OCI-LY1 (cell line): ENCODE data around the gene IL16.

Experiments used
- EZH2 ChIP-seq: fragments of 200-600 bp; sonication (generic), shearing (Covaris generic); IDR thresholded peaks from 2 replicates; pipeline ENCODE4 v1.8.0; 2017; ENCODE audit warnings: borderline replicate concordance, mixed run types, mild to moderate bottlenecking, antibody characterized with exemption, low read length, moderate library complexity, mixed read lengths
- TF ChIP-seq, protein P1 (sequence below): fragments of 200-600 bp; sonication (generic), shearing (Covaris generic); IDR thresholded peaks from 2 replicates; pipeline ENCODE4 v1.5.1; 2017; ENCODE audit warnings: mild to moderate bottlenecking, antibody characterized with exemption, low read length, moderate library complexity, mixed read lengths

DNA sequence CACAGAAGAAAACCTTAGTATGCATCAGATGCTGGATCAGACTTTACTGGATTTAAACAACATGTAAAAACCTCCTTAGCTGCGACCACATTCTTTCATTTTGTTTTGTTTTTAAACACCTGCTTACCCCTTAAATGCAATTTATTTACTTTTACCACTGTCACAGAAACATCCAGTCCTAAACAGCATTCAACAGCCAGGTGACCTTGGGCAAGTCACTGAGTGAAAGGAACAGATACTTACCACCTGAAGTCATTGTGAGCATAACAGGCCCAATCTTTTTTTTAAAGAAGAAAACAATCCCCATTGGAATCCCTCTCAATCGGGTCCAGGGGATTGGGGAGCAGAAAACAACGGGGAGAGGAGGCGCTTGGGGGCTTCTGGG, 126.9 kb downstream of the IL16 start:
- TF ChIP-seq, protein P1, sequence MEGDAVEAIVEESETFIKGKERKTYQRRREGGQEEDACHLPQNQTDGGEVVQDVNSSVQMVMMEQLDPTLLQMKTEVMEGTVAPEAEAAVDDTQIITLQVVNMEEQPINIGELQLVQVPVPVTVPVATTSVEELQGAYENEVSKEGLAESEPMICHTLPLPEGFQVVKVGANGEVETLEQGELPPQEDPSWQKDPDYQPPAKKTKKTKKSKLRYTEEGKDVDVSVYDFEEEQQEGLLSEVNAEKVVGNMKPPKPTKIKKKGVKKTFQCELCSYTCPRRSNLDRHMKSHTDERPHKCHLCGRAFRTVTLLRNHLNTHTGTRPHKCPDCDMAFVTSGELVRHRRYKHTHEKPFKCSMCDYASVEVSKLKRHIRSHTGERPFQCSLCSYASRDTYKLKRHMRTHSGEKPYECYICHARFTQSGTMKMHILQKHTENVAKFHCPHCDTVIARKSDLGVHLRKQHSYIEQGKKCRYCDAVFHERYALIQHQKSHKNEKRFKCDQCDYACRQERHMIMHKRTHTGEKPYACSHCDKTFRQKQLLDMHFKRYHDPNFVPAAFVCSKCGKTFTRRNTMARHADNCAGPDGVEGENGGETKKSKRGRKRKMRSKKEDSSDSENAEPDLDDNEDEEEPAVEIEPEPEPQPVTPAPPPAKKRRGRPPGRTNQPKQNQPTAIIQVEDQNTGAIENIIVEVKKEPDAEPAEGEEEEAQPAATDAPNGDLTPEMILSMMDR = no peak
- no peak for TF ChIP-seq EZH2
